A673 (cell line): ENCODE results near the gene MCCD1. TPM values are rescaled to one million over a fixed set of nuclear protein-coding genes. Genes with fewer than 3 reads are reported as not detected.
"Not testable (repeated sequence)": the region's sequence is repeated elsewhere in the genome, so short reads cannot be mapped to it uniquely, and the experiment has no call there.

Experiments used
- BruUV-seq: library from RNA; stranded (reverse); fragments of 400-500 nt; replicated peaks from 2 replicates; lab custom pipeline; 2021; lab: Mats Ljungman, UMichigan
- CTCF ChIA-PET: fragments of 300-600 bp; sonication (Branson Sonifier 250); formaldehyde crosslinking; loops from one replicate; lab custom pipeline; 2022; ENCODE audit warnings: antibody characterized with exemption; lab: Charles Lee
- POLR2A ChIA-PET: fragments of 300-600 bp; sonication (Branson Sonifier 250); formaldehyde crosslinking; loops from one replicate; lab custom pipeline; 2022; ENCODE audit warnings: antibody characterized with exemption; ENCODE audit not compliant: low non-redundant PET; lab: Charles Lee
- DNase-seq: peaks from one replicate; pipeline ENCODE4 v3.0.0-alpha.2; 2015; ENCODE audit warnings: low spot score
- H3K27ac ChIP-seq: fragments of 200-600 bp; sonication (generic); 2 replicates; pipeline ENCODE4 v1.5.1; 2016; ENCODE audit warnings: mixed run types, low read depth, mild to moderate bottlenecking, mixed read lengths, antibody characterized with exemption, low read length; ENCODE audit not compliant: poor library complexity, severe bottlenecking
- H3K27me3 ChIP-seq: fragments of 200-600 bp; sonication (generic); replicated peaks from 2 replicates; pipeline ENCODE4 v1.6.1; 2017; ENCODE audit warnings: mixed run types, low read depth, mild to moderate bottlenecking, mixed read lengths, antibody characterized with exemption, low read length; ENCODE audit not compliant: insufficient read depth, poor library complexity
- H3K36me3 ChIP-seq: fragments of 200-600 bp; sonication (generic); 2 replicates; pipeline ENCODE4 v1.6.1; 2016; ENCODE audit warnings: mixed run types, mild to moderate bottlenecking, mixed read lengths, antibody characterized with exemption, low read length; ENCODE audit not compliant: insufficient read depth, poor library complexity, severe bottlenecking
- H3K4me1 ChIP-seq: fragments of 200-600 bp; sonication (generic); 2 replicates; pipeline ENCODE4 v1.6.1; 2017; ENCODE audit warnings: mixed run types, mild to moderate bottlenecking, mixed read lengths, antibody characterized with exemption, low read length; ENCODE audit not compliant: insufficient read depth, poor library complexity, severe bottlenecking
- H3K4me3 ChIP-seq: fragments of 200-600 bp; sonication (generic); 2 replicates; pipeline ENCODE4 v1.5.1; 2016; ENCODE audit warnings: low read depth, mixed run types, mild to moderate bottlenecking, mixed read lengths, low read length; ENCODE audit not compliant: poor library complexity, severe bottlenecking
- H3K9me3 ChIP-seq: fragments of 200-600 bp; sonication (generic); 2 replicates; pipeline ENCODE4 v1.6.1; 2016; ENCODE audit warnings: mixed run types, low read depth, mild to moderate bottlenecking, mixed read lengths, antibody characterized with exemption, low read length; ENCODE audit not compliant: poor library complexity, severe bottlenecking
- EZH2 ChIP-seq: fragments of 200-600 bp; sonication (generic); IDR thresholded peaks from 2 replicates; pipeline ENCODE4 v1.6.1; 2017; ENCODE audit warnings: borderline replicate concordance, low read depth, mild to moderate bottlenecking, mixed read lengths, antibody characterized with exemption, low read length; ENCODE audit not compliant: poor library complexity, severe bottlenecking
- intact Hi-C: fragments of 100-400 bp; cut with micrococcal nuclease; formaldehyde crosslinking; loops from one replicate; pipeline ENCODE4 v1.10.0; 2022; ENCODE audit not compliant: unreplicated experiment
- total RNA-seq: library from RNA; stranded (reverse); gene quantifications from 2 replicates; pipeline ENCODE4 v1.2.3, GENCODE V29; 2021
- TF ChIP-seq, protein P1 (sequence below): fragments of 300-800, 200-600 bp; sonication (generic); conservative IDR thresholded peaks from 2 replicates; pipeline ENCODE4 v1.5.1; 2017; ENCODE audit warnings: low read depth, mild to moderate bottlenecking, antibody characterized with exemption, low read length, moderate library complexity, mixed read lengths

The MCCD1 gene
- total RNA-seq, 1 experiment from 2014 or later = not detected

DNA sequence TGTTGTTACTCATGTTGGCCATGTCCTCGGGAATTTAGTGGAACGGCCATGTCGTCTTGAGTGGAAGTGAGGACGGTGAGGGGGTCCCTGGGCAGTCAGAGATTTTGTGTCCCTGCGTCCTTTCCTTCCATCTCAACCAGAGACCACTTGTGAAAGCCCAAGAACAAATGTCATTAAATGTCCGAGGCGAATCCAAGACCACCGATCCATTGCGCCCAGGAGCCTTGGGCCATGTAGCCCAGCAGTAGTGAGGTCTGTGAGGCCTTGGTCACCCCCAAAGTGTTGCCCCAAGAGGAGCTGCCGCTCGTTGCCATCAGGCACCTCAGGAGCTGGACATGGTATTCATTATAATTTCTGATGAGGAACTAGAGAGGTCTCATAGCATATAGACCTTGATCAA, 48.2 kb upstream of the MCCD1 start:
- TF ChIP-seq, protein P1, sequence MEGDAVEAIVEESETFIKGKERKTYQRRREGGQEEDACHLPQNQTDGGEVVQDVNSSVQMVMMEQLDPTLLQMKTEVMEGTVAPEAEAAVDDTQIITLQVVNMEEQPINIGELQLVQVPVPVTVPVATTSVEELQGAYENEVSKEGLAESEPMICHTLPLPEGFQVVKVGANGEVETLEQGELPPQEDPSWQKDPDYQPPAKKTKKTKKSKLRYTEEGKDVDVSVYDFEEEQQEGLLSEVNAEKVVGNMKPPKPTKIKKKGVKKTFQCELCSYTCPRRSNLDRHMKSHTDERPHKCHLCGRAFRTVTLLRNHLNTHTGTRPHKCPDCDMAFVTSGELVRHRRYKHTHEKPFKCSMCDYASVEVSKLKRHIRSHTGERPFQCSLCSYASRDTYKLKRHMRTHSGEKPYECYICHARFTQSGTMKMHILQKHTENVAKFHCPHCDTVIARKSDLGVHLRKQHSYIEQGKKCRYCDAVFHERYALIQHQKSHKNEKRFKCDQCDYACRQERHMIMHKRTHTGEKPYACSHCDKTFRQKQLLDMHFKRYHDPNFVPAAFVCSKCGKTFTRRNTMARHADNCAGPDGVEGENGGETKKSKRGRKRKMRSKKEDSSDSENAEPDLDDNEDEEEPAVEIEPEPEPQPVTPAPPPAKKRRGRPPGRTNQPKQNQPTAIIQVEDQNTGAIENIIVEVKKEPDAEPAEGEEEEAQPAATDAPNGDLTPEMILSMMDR = no peak
- TF ChIP-seq EZH2 = no peak
- POLR2A ChIA-PET = no interaction called here
- DNase-seq = no peak
- CTCF ChIA-PET = no interaction called here
- no peaks in the 10 kb centered on the region for H3K36me3 ChIP-seq
- H3K4me3 ChIP-seq = no peak overlapping the region
- no TSS peak for BruUV-seq
- H3K9me3 ChIP-seq = no peaks in the 10 kb centered on the region
- intact Hi-C loops = no loop called here
- no peaks in the 10 kb centered on the region for H3K27me3 ChIP-seq
- peaks cover 4% of the 10 kb centered on the region for H3K4me1 ChIP-seq
- no peak overlapping the region for H3K27ac ChIP-seq

DNA sequence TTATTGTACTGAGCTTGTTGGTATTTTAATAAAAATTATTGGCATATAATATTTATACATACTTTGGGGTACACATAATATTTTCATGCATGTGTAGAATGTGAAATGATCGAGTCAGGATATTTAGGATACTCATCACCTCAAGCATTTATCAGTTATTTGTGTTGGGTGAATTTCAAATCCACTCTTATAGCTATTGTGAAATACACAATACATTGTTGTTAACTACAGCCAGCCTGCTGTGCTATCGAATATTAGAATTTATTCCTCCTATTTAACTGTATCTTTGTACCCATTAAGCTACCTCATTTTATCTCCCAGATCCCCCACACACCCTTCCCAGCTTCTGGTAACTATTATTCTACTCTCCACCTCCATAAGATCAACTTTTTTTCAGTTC, 45.4 kb upstream of the MCCD1 start:
- ChIA-PET POLR2A (no interaction called here), CTCF (no interaction called here)
- no peaks in the 10 kb centered on the region for H3K27me3 ChIP-seq
- no peak overlapping the region for H3K4me3 ChIP-seq
- TF ChIP-seq EZH2 = no peak
- TF ChIP-seq, protein P1 = no peak
- intact Hi-C loops = no loop called here
- BruUV-seq = no TSS peak
- DNase-seq = no peak
- H3K4me1 ChIP-seq = peaks cover 4% of the 10 kb centered on the region
- no peaks in the 10 kb centered on the region for H3K36me3 ChIP-seq
- no peak overlapping the region for H3K27ac ChIP-seq
- no peaks in the 10 kb centered on the region for H3K9me3 ChIP-seq

DNA sequence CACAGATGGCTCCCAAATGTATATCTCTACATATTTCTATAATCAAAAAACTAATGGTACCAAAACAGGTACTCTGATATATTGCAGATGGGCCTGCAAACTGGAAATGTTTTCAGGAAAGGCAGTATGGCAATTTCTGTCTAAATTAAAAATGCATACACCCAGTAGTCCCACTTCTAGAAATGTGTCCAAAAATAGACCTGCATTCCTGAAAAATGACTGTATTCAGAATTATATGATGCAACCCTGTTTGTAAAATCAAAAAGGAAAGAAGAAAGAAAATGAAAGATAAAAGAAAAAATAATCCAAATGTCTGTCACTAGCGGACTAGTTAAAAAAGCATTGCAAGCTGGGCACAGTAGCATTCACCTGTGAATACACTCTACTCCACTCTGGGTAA, 43.7 kb upstream of the MCCD1 start:
- H3K9me3 ChIP-seq = no peaks in the 10 kb centered on the region
- no peak overlapping the region for H3K27ac ChIP-seq
- no TSS peak for BruUV-seq
- H3K4me1 ChIP-seq = no peaks in the 10 kb centered on the region
- no peak overlapping the region for H3K4me3 ChIP-seq
- intact Hi-C loops = no loop called here
- H3K36me3 ChIP-seq = no peaks in the 10 kb centered on the region
- ChIA-PET POLR2A (no interaction called here), CTCF (no interaction called here)
- DNase-seq = no peak
- TF ChIP-seq EZH2 = no peak
- TF ChIP-seq, protein P1 = no peak
- no peaks in the 10 kb centered on the region for H3K27me3 ChIP-seq

DNA sequence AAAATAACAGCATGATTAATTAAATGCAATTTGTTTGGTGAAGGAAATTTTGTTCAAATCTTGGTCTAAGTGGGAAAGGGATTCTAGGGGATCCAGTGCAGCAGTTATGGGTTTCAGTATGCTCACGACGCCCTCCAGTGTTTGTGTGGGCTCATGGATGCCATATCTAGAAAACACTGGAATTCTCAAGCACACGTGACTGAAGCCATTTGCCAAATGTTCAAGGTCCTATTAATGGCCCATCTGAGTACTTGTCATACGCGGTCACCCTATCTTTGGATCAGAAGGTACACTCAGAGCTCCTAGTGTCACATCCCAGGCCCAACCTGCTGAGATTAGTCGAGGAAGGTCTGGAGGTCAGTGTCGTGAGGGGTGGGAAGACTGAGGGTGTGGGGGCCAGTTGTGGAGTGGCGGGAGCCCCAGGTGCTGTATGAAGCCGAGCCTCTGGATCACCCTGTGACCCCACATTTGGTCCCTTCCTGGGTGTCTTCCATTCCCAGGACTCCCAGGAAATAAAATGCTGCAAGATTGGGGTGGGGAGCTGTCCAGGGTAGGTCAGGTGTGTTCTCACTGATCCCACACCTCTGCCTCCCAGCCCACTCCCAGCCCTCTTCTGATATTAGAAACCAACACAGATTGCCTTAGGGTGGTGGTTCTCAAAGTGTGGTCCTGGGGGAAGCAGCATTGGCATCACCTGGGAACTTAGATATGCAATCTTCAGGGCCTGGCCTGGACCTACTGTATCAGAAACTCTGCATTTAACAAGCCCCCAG, 42.5 kb upstream of the MCCD1 start:
- intact Hi-C loops, BruUV-seq, H3K4me1 ChIP-seq, H3K27me3 ChIP-seq, CTCF ChIA-PET, POLR2A ChIA-PET, H3K36me3 ChIP-seq, H3K27ac ChIP-seq, H3K4me3 ChIP-seq, H3K9me3 ChIP-seq, DNase-seq: not testable (repeated sequence)

DNA sequence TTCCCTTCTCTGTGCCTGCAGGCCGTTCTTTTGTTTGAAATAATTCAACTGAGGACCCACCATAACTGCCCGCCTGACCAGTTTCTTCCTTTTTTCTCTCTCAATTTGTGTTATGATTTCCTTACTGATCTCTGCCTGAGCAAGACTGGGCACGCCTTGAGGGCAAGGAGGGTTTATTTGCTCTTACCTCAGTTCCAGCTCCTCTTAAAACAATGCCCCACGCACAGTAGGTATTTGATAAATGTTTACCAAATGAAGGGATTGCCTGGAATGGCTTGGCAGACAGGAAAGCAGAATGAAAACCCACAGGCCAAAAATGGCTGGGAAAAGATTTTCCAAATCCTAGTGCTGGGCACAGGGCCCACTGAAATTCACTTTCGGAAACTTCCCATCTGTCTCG, 41.1 kb upstream of the MCCD1 start:
- H3K4me1 ChIP-seq, H3K9me3 ChIP-seq, CTCF ChIA-PET, H3K36me3 ChIP-seq, DNase-seq, BruUV-seq, H3K27me3 ChIP-seq, H3K27ac ChIP-seq, intact Hi-C loops, H3K4me3 ChIP-seq: not testable (repeated sequence)
- POLR2A ChIA-PET = interaction anchor here (0.6 kb wide), 1 partner anchor 183 kb away, joined by 3 read pairs; no protein-coding TSS in a partner anchor
